HEK293 (cell line): ENCODE measurements around the gene NGF.

ENCODE experiments used
- CTCF ChIA-PET: fragments of 350-600 bp; formaldehyde crosslinking; extraction: SDS; loops from one replicate; lab custom pipeline; 2021; ENCODE audit warnings: antibody characterized with exemption; lab: Yijun Ruan, JAX
- POLR2A ChIA-PET: fragments of 300-600 bp; formaldehyde crosslinking; extraction: SDS; loops from one replicate; lab custom pipeline; 2020; ENCODE audit warnings: antibody characterized with exemption, inconsistent platforms; lab: Yijun Ruan, JAX
- H3K27ac ChIP-seq: fragments of 200-500 bp; sonication (Bioruptor generic); 2 replicates; pipeline ENCODE4 v1.5.1; 2014; ENCODE audit warnings: low read depth, low read length, control low read depth, inconsistent platforms; ENCODE audit errors: extremely low read depth
- H3K36me3 ChIP-seq, 2 experiments: fragments of 200-500 bp in 1 of 2; sonication (Bioruptor generic) in 1 of 2; 1 replicate in 1 of 2; 2 replicates in 1 of 2; pipeline ENCODE4 v1.5.1; 2014 to 2017; ENCODE audit warnings: inconsistent platforms in 2 of 2, low read length in 2 of 2; ENCODE audit not compliant: control insufficient read depth in 2 of 2, insufficient read depth in 1 of 2
- H3K4me1 ChIP-seq: fragments of 200-500 bp; sonication (Bioruptor generic); 2 replicates; pipeline ENCODE4 v1.5.1; 2014; ENCODE audit warnings: mild to moderate bottlenecking, low read length, inconsistent platforms; ENCODE audit not compliant: control insufficient read depth, insufficient read depth
- H3K4me3 ChIP-seq: 2 replicates; pipeline ENCODE4 v1.5.1; 2011; ENCODE audit warnings: low read depth, mild to moderate bottlenecking, control low read depth, low read length, moderate library complexity
- H3K9me3 ChIP-seq: fragments of 200-500 bp; sonication (Bioruptor generic); 2 replicates; pipeline ENCODE4 v1.5.1; 2014; ENCODE audit warnings: low read depth, low read length, inconsistent platforms; ENCODE audit not compliant: control insufficient read depth, insufficient read depth
- KLF9 ChIP-seq: fragments of 450-650 bp; formaldehyde crosslinking; IDR thresholded peaks from 2 replicates; pipeline ENCODE4 v1.5.1; 2016; ENCODE audit warnings: missing biosample characterization, missing genetic modification characterization, low read depth
- MYNN ChIP-seq: fragments of 450-650 bp; formaldehyde crosslinking; IDR thresholded peaks from 2 replicates; pipeline ENCODE4 v1.5.1; 2016; ENCODE audit warnings: missing biosample characterization, missing genetic modification characterization, borderline replicate concordance
- ZBTB11 ChIP-seq: fragments of 450-650 bp; formaldehyde crosslinking; conservative IDR thresholded peaks from 2 replicates; pipeline ENCODE4 v1.5.1; 2016; ENCODE audit warnings: low read depth, missing biosample characterization, missing genetic modification characterization
- ZBTB20 ChIP-seq: fragments of 450-650 bp; formaldehyde crosslinking; IDR thresholded peaks from 2 replicates; pipeline ENCODE4 v1.5.1; 2016; ENCODE audit warnings: missing biosample characterization, missing genetic modification characterization
- ZFP37 ChIP-seq: fragments of 450-650 bp; formaldehyde crosslinking; IDR thresholded peaks from 2 replicates; pipeline ENCODE4 v1.5.1; 2016; ENCODE audit warnings: missing biosample characterization, missing genetic modification characterization
- ZNF155 ChIP-seq: fragments of 450-650 bp; formaldehyde crosslinking; IDR thresholded peaks from 2 replicates; pipeline ENCODE4 v1.5.1; 2016; ENCODE audit warnings: missing biosample characterization, missing genetic modification characterization
- ZNF292 ChIP-seq: fragments of 450-650 bp; formaldehyde crosslinking; IDR thresholded peaks from 2 replicates; pipeline ENCODE4 v1.5.1; 2016; ENCODE audit warnings: low read depth, missing biosample characterization, missing genetic modification characterization, borderline replicate concordance
- ZNF362 ChIP-seq: fragments of 450-650 bp; formaldehyde crosslinking; IDR thresholded peaks from 2 replicates; pipeline ENCODE4 v1.5.1; 2016; ENCODE audit warnings: missing biosample characterization, missing genetic modification characterization
- ZNF561 ChIP-seq: fragments of 450-650 bp; IDR thresholded peaks from 2 replicates; pipeline ENCODE4 v1.5.1; 2018; ENCODE audit warnings: missing biosample characterization, missing genetic modification characterization, borderline replicate concordance
- TF ChIP-seq, protein P1 (sequence below): fragments of 450-650 bp; formaldehyde crosslinking; IDR thresholded peaks from 2 replicates; pipeline ENCODE4 v1.5.1; 2016; ENCODE audit warnings: missing biosample characterization, missing genetic modification characterization
- TF ChIP-seq, protein P2 (sequence below): fragments of 450-650 bp; formaldehyde crosslinking; IDR thresholded peaks from 2 replicates; pipeline ENCODE4 v1.5.1; 2016; ENCODE audit warnings: missing biosample characterization, missing genetic modification characterization, low read depth

NGF gene

GRCh38 chr1:115237507-115237906, 100.5 kb downstream of the NGF start:
- Histone ChIP-seq H3K4me3 (no peak overlapping the region), H3K4me1 (no peaks in the 10 kb centered on the region)
- CTCF ChIA-PET, result interaction anchor here (1.0 kb wide), 1 partner anchor 98 kb away, joined by 3 read pairs; no protein-coding TSS in a partner anchor
- POLR2A ChIA-PET, result no interaction called here
- TF ChIP-seq, protein P1, sequence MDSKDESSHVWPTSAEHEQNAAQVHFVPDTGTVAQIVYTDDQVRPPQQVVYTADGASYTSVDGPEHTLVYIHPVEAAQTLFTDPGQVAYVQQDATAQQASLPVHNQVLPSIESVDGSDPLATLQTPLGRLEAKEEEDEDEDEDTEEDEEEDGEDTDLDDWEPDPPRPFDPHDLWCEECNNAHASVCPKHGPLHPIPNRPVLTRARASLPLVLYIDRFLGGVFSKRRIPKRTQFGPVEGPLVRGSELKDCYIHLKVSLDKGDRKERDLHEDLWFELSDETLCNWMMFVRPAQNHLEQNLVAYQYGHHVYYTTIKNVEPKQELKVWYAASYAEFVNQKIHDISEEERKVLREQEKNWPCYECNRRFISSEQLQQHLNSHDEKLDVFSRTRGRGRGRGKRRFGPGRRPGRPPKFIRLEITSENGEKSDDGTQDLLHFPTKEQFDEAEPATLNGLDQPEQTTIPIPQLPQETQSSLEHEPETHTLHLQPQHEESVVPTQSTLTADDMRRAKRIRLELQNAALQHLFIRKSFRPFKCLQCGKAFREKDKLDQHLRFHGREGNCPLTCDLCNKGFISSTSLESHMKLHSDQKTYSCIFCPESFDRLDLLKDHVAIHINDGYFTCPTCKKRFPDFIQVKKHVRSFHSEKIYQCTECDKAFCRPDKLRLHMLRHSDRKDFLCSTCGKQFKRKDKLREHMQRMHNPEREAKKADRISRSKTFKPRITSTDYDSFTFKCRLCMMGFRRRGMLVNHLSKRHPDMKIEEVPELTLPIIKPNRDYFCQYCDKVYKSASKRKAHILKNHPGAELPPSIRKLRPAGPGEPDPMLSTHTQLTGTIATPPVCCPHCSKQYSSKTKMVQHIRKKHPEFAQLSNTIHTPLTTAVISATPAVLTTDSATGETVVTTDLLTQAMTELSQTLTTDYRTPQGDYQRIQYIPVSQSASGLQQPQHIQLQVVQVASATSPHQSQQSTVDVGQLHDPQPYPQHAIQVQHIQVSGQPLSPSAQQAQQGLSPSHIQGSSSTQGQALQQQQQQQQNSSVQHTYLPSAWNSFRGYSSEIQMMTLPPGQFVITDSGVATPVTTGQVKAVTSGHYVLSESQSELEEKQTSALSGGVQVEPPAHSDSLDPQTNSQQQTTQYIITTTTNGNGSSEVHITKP (tag by site-specific recombination), result no peak
- TF ChIP-seq ZBTB20 (tag by site-specific recombination), result no peak
- TF ChIP-seq, protein P2, sequence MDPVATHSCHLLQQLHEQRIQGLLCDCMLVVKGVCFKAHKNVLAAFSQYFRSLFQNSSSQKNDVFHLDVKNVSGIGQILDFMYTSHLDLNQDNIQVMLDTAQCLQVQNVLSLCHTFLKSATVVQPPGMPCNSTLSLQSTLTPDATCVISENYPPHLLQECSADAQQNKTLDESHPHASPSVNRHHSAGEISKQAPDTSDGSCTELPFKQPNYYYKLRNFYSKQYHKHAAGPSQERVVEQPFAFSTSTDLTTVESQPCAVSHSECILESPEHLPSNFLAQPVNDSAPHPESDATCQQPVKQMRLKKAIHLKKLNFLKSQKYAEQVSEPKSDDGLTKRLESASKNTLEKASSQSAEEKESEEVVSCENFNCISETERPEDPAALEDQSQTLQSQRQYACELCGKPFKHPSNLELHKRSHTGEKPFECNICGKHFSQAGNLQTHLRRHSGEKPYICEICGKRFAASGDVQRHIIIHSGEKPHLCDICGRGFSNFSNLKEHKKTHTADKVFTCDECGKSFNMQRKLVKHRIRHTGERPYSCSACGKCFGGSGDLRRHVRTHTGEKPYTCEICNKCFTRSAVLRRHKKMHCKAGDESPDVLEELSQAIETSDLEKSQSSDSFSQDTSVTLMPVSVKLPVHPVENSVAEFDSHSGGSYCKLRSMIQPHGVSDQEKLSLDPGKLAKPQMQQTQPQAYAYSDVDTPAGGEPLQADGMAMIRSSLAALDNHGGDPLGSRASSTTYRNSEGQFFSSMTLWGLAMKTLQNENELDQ (tag by site-specific recombination), result no peak
- TF ChIP-seq, all 188 proteins: peak for 0
- Histone ChIP-seq H3K9me3 (no peaks in the 10 kb centered on the region), H3K27ac (no peak overlapping the region), H3K36me3 (no peaks in the 10 kb centered on the region)

DNA sequence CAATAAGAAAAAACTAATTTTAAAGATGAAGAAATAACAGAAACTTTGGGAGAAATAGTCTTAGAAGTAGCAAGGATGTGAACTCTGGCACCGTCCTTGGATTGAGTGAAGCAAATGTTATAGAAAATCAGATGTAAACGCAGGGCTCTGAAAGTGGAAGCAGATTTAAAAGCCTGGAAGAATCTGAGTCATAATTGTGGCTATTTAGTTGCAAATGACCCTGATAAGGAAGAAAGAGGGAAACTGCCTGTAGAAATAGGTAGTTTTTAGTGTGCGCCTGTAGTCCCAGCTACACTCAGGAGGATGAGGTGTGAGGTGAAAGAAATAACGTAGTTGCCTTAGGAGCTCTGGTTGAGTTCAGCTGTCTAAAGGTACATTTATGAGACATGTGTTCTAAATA, 101.0 kb downstream of the NGF start:
- ChIA-PET CTCF (interaction anchor here (1.0 kb wide), 1 partner anchor 98 kb away, joined by 3 read pairs; no protein-coding TSS in a partner anchor), POLR2A (no interaction called here)
- no peaks in the 10 kb centered on the region for H3K36me3 ChIP-seq
- no peak overlapping the region for H3K4me3 ChIP-seq
- no peak overlapping the region for H3K27ac ChIP-seq
- TF ChIP-seq KLF9 (tag by site-specific recombination) (no peak), ZNF292 (tag by site-specific recombination) (no peak), ZBTB11 (tag by site-specific recombination) (no peak), ZFP37 (tag by site-specific recombination) (no peak), MYNN (tag by site-specific recombination) (no peak), ZNF561 (no peak), ZNF362 (tag by site-specific recombination) (no peak), ZNF155 (tag by site-specific recombination) (no peak)
- no peaks in the 10 kb centered on the region for H3K9me3 ChIP-seq
- H3K4me1 ChIP-seq, result no peaks in the 10 kb centered on the region
